Activated naive CD8-positive, alpha-beta T cell treated with anti-CD3 and anti-CD28 coated beads, Interleukin-2, amount 50 U/mL, for 16 hours (primary cell): Measurements from ENCODE around the gene GRXCR1.

Experiments used
- DNase-seq: peaks from one replicate; pipeline ENCODE4 v3.0.0-alpha.2; 2020; ENCODE audit warnings: low read depth, low spot score

GRXCR1 gene

GRCh38 chr4:42927946-42928345, 35.4 kb downstream of the GRXCR1 start:
- no peak for DNase-seq

- DNase-seq: no peak
Observed at GRCh38 chr4:42928582-42928981, 36.1 kb downstream of the GRXCR1 start.

GRCh38 chr4:42942216-42942615, 49.7 kb downstream of the GRXCR1 start:
- DNase-seq: no peak

- DNase-seq: no peak
Observed at GRCh38 chr4:42945874-42946273, 53.4 kb downstream of the GRXCR1 start.

- no peak for DNase-seq
Observed at GRCh38 chr4:42953321-42953720, 60.8 kb downstream of the GRXCR1 start.

GRCh38 chr4:42954963-42955669, 62.6 kb downstream of the GRXCR1 start:
- DNase-seq: no peak

- DNase-seq: no peak
Observed at GRCh38 chr4:42955746-42956505, 63.4 kb downstream of the GRXCR1 start.

- DNase-seq: no peak
Observed at GRCh38 chr4:42965326-42965725, 72.8 kb downstream of the GRXCR1 start.

- DNase-seq: no peak
Observed at GRCh38 chr4:42985976-42986375, 93.5 kb downstream of the GRXCR1 start.

GRCh38 chr4:42995343-42995944, 102.9 kb downstream of the GRXCR1 start:
- DNase-seq: no peak

- DNase-seq: no peak
Observed at GRCh38 chr4:43008793-43009192, 116.3 kb downstream of the GRXCR1 start.

- DNase-seq: no peak
Observed at GRCh38 chr4:43014256-43014655, 121.7 kb downstream of the GRXCR1 start.

GRCh38 chr4:43041632-43042031, 149.1 kb downstream of the GRXCR1 start:
- no peak for DNase-seq

- no peak for DNase-seq
Observed at GRCh38 chr4:43047058-43047457, 154.5 kb downstream of the GRXCR1 start.

GRCh38 chr4:43048570-43048969, 156.1 kb downstream of the GRXCR1 start:
- DNase-seq: no peak

GRCh38 chr4:43049326-43049725, 156.8 kb downstream of the GRXCR1 start:
- DNase-seq: no peak

- DNase-seq: no peak
Observed at GRCh38 chr4:43066415-43066814, 173.9 kb downstream of the GRXCR1 start.

GRCh38 chr4:43071069-43071468, 178.6 kb downstream of the GRXCR1 start:
- DNase-seq: no peak
